ENCODE measurements around the gene MRPL42. TPM values are rescaled to one million over a fixed set of nuclear protein-coding genes. Genes with fewer than 3 reads are reported as not detected.

Gene MRPL42
- total RNA-seq, 1 experiment from 2014 or later, result 121 TPM

- TF ChIP-seq AR (CRISPR knock-in tag; IDR thresholded peaks at IDR 0.05), result no peak
- TF ChIP-seq HMGA2 (CRISPR knock-in tag; IDR thresholded peaks at IDR 0.05), result no peak
- no peak for TF ChIP-seq E2F5 (CRISPR knock-in tag; IDR thresholded peaks at IDR 0.05)
- no peak for TF ChIP-seq ZNF423 (CRISPR knock-in tag; IDR thresholded peaks at IDR 0.05)
- no peak for TF ChIP-seq KAT7 (CRISPR knock-in tag; IDR thresholded peaks at IDR 0.05; ENCODE audit: borderline replicate concordance)
These were observed 72.5 kb downstream of the MRPL42 start (continued) for GRCh38 chr12:93539821-93540220.

- CTCF ChIA-PET, result interaction anchor here (1.4 to 5.6 kb wide), 3 partner anchors 15 to 562 kb away, joined by 3 to 22 read pairs (median 4); no protein-coding TSS in a partner anchor
- TF ChIP-seq ZNF532 (CRISPR knock-in tag; IDR thresholded peaks at IDR 0.05; ENCODE audit: borderline replicate concordance) (no peak), HMGXB4 (CRISPR knock-in tag; IDR thresholded peaks at IDR 0.05) (no peak), FOXJ3 (CRISPR knock-in tag; IDR thresholded peaks at IDR 0.05; ENCODE audit: borderline replicate concordance) (no peak), STAT6 (CRISPR knock-in tag; conservative IDR thresholded peaks at IDR 0.05; ENCODE audit: low read depth) (no peak), ETV6 (CRISPR knock-in tag; IDR thresholded peaks at IDR 0.05) (no peak), CTCF (IDR thresholded peaks at IDR 0.05) (no peak), PRRX2 (CRISPR knock-in tag; IDR thresholded peaks at IDR 0.05) (no peak), ZNF512 (CRISPR knock-in tag; IDR thresholded peaks at IDR 0.05; ENCODE audit: borderline replicate concordance) (no peak), ZNF281 (CRISPR knock-in tag; IDR thresholded peaks at IDR 0.05) (no peak), SOX15 (CRISPR knock-in tag; IDR thresholded peaks at IDR 0.05) (no peak), TCF7 (CRISPR knock-in tag; IDR thresholded peaks at IDR 0.05; ENCODE audit: low read depth) (no peak), NFATC4 (CRISPR knock-in tag; IDR thresholded peaks at IDR 0.05) (no peak)
These were observed 73.2 kb downstream of the MRPL42 start for GRCh38 chr12:93540466-93540865.

More at GRCh38 chr12:93540466-93540865, 73.2 kb downstream of the MRPL42 start:
- no peak for ATAC-seq
- Mint-ChIP-seq H3K27ac (no peak overlapping the region), H3K27me3 (ENCODE audit: low read depth) (no peaks in the 10 kb centered on the region), H3K4me3 (no peak overlapping the region), H3K36me3 (peaks cover 10% of the 10 kb centered on the region; the same call in 1 of the 2 replicates), H3K4me1 (peaks cover 3% of the 10 kb centered on the region), H3K9me3 (no peaks in the 10 kb centered on the region)
- no peak for DNase-seq (ENCODE audit: low spot score)
- POLR2A ChIA-PET, result no interaction called here
